ENCODE measurements around the gene BRAF.

DNA sequence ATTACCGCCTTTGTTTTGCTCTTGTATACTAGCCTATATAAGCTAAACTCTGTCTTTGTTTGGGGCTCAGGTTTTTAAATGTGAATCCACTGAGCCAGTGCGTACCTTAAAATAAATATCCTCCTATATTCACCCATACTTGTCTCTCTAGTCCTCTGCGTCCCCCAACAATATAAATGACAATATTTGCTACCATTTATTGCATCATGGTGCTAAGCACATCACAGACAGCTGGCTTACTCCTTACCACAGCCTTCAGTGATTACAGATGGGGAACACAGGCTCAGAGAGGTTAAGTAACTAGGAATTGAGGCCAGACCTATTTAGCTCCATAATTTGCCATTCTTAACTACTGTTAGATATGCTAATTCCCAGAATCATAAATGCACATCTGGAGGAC is 255.4 kb downstream of the BRAF start:
- TF ChIP-seq, protein P1, sequence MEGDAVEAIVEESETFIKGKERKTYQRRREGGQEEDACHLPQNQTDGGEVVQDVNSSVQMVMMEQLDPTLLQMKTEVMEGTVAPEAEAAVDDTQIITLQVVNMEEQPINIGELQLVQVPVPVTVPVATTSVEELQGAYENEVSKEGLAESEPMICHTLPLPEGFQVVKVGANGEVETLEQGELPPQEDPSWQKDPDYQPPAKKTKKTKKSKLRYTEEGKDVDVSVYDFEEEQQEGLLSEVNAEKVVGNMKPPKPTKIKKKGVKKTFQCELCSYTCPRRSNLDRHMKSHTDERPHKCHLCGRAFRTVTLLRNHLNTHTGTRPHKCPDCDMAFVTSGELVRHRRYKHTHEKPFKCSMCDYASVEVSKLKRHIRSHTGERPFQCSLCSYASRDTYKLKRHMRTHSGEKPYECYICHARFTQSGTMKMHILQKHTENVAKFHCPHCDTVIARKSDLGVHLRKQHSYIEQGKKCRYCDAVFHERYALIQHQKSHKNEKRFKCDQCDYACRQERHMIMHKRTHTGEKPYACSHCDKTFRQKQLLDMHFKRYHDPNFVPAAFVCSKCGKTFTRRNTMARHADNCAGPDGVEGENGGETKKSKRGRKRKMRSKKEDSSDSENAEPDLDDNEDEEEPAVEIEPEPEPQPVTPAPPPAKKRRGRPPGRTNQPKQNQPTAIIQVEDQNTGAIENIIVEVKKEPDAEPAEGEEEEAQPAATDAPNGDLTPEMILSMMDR (IDR thresholded peaks at IDR 0.05; ENCODE audit: low read depth, low read length) = no peak
- TF ChIP-seq POLR2A (IDR thresholded peaks at IDR 0.05; ENCODE audit: extremely low read depth, insufficient read length) (no peak), MYC (IDR thresholded peaks at IDR 0.05; ENCODE audit: low read depth, low read length) (no peak)
- TF ChIP-seq, protein P2, sequence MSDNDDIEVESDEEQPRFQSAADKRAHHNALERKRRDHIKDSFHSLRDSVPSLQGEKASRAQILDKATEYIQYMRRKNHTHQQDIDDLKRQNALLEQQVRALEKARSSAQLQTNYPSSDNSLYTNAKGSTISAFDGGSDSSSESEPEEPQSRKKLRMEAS (IDR thresholded peaks at IDR 0.05; ENCODE audit: low read depth, low read length) = no peak
